Breast epithelium (tissue), 3 donors: ENCODE data around the gene CD8B.

Experiments
- CTCF ChIP-seq, 3 donors: fragments of 450-650 bp; IDR thresholded peaks; one replicate each; pipeline ENCODE4 v1.5.1; 2016 to 2017; ENCODE audit warnings: antibody characterized with exemption in 3 of 3, mild to moderate bottlenecking in 3 of 3, moderate library complexity in 3 of 3
- POLR2A ChIP-seq: fragments of 450-650 bp; IDR thresholded peaks from one replicate; pipeline ENCODE4 v1.6.1; 2016; ENCODE audit warnings: antibody characterized with exemption, mild to moderate bottlenecking, moderate library complexity
- POLR2AphosphoS5 ChIP-seq, 3 donors: sonication (generic); formaldehyde crosslinking; IDR thresholded peaks; one replicate each; pipeline ENCODE4 v1.6.1; 2017; ENCODE audit warnings: antibody characterized with exemption in 3 of 3

GRCh38 chr2:86825036-86825692, 36.5 kb downstream of the CD8B start:
- TF ChIP-seq CTCF (IDR thresholded peaks at IDR 0.05): no peak
- TF ChIP-seq POLR2A: no peak
- no peak for TF ChIP-seq POLR2AphosphoS5 (IDR thresholded peaks at IDR 0.05)
